SU-DHL-6 (cell line): Measurements from ENCODE around the gene PLEKHA7.

ENCODE experiments used
- H2AFZ ChIP-seq: fragments of 200-600 bp; sonication (generic); 2 replicates; pipeline ENCODE4 v1.6.1; 2014; ENCODE audit warnings: low read depth, mild to moderate bottlenecking, moderate library complexity, mixed read lengths, antibody characterized with exemption, low read length; ENCODE audit not compliant: severe bottlenecking
- H3F3A ChIP-seq: fragments of 200-600 bp; shearing (Covaris generic); 2 replicates; pipeline ENCODE4 v1.6.0; 2016; ENCODE audit warnings: antibody characterized with exemption, mild to moderate bottlenecking; ENCODE audit not compliant: insufficient read depth
- H3K27ac ChIP-seq: fragments of 200-600 bp; sonication (generic); 2 replicates; pipeline ENCODE4 v1.5.1; 2016; ENCODE audit warnings: low read depth, mild to moderate bottlenecking, low read length, moderate library complexity, mixed read lengths
- H3K27me3 ChIP-seq: fragments of 200-600 bp; sonication (generic), shearing (Covaris generic); 2 replicates; pipeline ENCODE4 v1.6.0; 2014; ENCODE audit warnings: mild to moderate bottlenecking, low read length
- H3K36me3 ChIP-seq: fragments of 200-600 bp; sonication (generic); 2 replicates; pipeline ENCODE4 v1.6.1; 2014; ENCODE audit warnings: mild to moderate bottlenecking, low read length, mixed read lengths
- H3K4me2 ChIP-seq: fragments of 300-600, 200-600 bp; shearing (Covaris generic), sonication (generic); 2 replicates; pipeline ENCODE4 v1.6.0; 2014; ENCODE audit warnings: low read length, low read depth, mild to moderate bottlenecking; ENCODE audit not compliant: poor library complexity, severe bottlenecking
- H3K4me3 ChIP-seq: fragments of 200-600 bp; sonication (generic); 2 replicates; pipeline ENCODE4 v1.5.1; 2014; ENCODE audit warnings: antibody characterized with exemption, low read length, mild to moderate bottlenecking, mixed read lengths; ENCODE audit not compliant: insufficient read depth, poor library complexity, severe bottlenecking
- H3K79me2 ChIP-seq: fragments of 200-600 bp; sonication (generic); 2 replicates; pipeline ENCODE4 v1.6.1; 2014; ENCODE audit warnings: mild to moderate bottlenecking, low read length, moderate library complexity; ENCODE audit not compliant: insufficient read depth
- H3K9ac ChIP-seq: fragments of 200-600 bp; sonication (generic); 2 replicates; pipeline ENCODE4 v1.7.0; 2014; ENCODE audit warnings: mild to moderate bottlenecking, low read length
- H3K9me2 ChIP-seq: fragments of 200-600 bp; sonication (generic); replicated peaks from 2 replicates; pipeline ENCODE4 v1.6.1; 2014; ENCODE audit warnings: low read length; ENCODE audit not compliant: insufficient read depth
- H3K9me3 ChIP-seq: fragments of 200-600 bp; sonication (generic); 2 replicates; pipeline ENCODE4 v1.6.1; 2014; ENCODE audit warnings: low read length, mixed read lengths; ENCODE audit not compliant: insufficient read depth
- H4K20me1 ChIP-seq: fragments of 200-600 bp; sonication (generic); 2 replicates; pipeline ENCODE4 v1.6.1; 2014; ENCODE audit warnings: low read depth, mild to moderate bottlenecking, antibody characterized with exemption, low read length, moderate library complexity, mixed read lengths
- EZH2phosphoT487 ChIP-seq: fragments of 200-600 bp; sonication (generic), shearing (Covaris generic); conservative IDR thresholded peaks from 2 replicates; pipeline ENCODE4 v1.6.1; 2018; ENCODE audit warnings: mild to moderate bottlenecking, antibody characterized with exemption, low read length, moderate library complexity, mixed read lengths
- TF ChIP-seq, protein P1 (sequence below): fragments of 200-600 bp; sonication (generic); IDR thresholded peaks from one replicate; pipeline ENCODE4 v1.5.1; 2017; ENCODE audit warnings: antibody characterized with exemption, mild to moderate bottlenecking, low read length, moderate library complexity; ENCODE audit not compliant: insufficient read depth, poor library complexity, severe bottlenecking

Gene PLEKHA7

GRCh38 chr11:16935518-16936302, 78.5 kb downstream of the PLEKHA7 start:
- Histone ChIP-seq H3K27ac (no peak overlapping the region), H3F3A (no peaks in the 10 kb centered on the region), H3K4me3 (no peak overlapping the region), H3K9me2 (no peaks in the 10 kb centered on the region), H2AFZ (no peak overlapping the region), H3K9me3 (no peaks in the 10 kb centered on the region), H3K27me3 (no peaks in the 10 kb centered on the region), H3K36me3 (no peaks in the 10 kb centered on the region), H4K20me1 (no peaks in the 10 kb centered on the region), H3K9ac (no peak overlapping the region), H3K79me2 (no peaks in the 10 kb centered on the region), H3K4me2 (no peak overlapping the region)
- TF ChIP-seq EZH2phosphoT487, result no peak
- TF ChIP-seq, protein P1, sequence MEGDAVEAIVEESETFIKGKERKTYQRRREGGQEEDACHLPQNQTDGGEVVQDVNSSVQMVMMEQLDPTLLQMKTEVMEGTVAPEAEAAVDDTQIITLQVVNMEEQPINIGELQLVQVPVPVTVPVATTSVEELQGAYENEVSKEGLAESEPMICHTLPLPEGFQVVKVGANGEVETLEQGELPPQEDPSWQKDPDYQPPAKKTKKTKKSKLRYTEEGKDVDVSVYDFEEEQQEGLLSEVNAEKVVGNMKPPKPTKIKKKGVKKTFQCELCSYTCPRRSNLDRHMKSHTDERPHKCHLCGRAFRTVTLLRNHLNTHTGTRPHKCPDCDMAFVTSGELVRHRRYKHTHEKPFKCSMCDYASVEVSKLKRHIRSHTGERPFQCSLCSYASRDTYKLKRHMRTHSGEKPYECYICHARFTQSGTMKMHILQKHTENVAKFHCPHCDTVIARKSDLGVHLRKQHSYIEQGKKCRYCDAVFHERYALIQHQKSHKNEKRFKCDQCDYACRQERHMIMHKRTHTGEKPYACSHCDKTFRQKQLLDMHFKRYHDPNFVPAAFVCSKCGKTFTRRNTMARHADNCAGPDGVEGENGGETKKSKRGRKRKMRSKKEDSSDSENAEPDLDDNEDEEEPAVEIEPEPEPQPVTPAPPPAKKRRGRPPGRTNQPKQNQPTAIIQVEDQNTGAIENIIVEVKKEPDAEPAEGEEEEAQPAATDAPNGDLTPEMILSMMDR, result peak; percentile 75

GRCh38 chr11:16933756-16934603, 80.2 kb downstream of the PLEKHA7 start:
- Histone ChIP-seq H3K4me3 (no peak overlapping the region), H3K4me2 (no peak overlapping the region), H3K9me3 (no peaks in the 10 kb centered on the region), H3K36me3 (no peaks in the 10 kb centered on the region), H4K20me1 (no peaks in the 10 kb centered on the region), H2AFZ (no peak overlapping the region), H3K9me2 (no peaks in the 10 kb centered on the region), H3F3A (no peaks in the 10 kb centered on the region), H3K27me3 (no peaks in the 10 kb centered on the region), H3K27ac (no peak overlapping the region), H3K9ac (no peak overlapping the region), H3K79me2 (no peaks in the 10 kb centered on the region)
- TF ChIP-seq EZH2phosphoT487, result no peak
- TF ChIP-seq, protein P1, result no peak

- Histone ChIP-seq H2AFZ (no peak overlapping the region), H4K20me1 (no peaks in the 10 kb centered on the region), H3K27me3 (no peaks in the 10 kb centered on the region), H3K4me3 (no peak overlapping the region), H3K9ac (no peak overlapping the region), H3F3A (no peaks in the 10 kb centered on the region), H3K27ac (no peak overlapping the region), H3K9me3 (no peaks in the 10 kb centered on the region), H3K79me2 (no peaks in the 10 kb centered on the region), H3K36me3 (no peaks in the 10 kb centered on the region), H3K4me2 (no peak overlapping the region), H3K9me2 (no peaks in the 10 kb centered on the region)
- TF ChIP-seq, protein P1, result no peak
- no peak for TF ChIP-seq EZH2phosphoT487
These were observed 80.9 kb downstream of the PLEKHA7 start for GRCh38 chr11:16933291-16933690.
